LoVo (cell line): Measurements from ENCODE around the gene JAG2.

Experiments used
- DNase-seq: peaks from one replicate; pipeline ENCODE4 v3.0.0-alpha.2; 2016; ENCODE audit warnings: low spot score

JAG2 gene

GRCh38 chr14:105182296-105183020 is 13.9 kb upstream of the JAG2 start:
- no peak for DNase-seq

- DNase-seq, result no peak
Observed at GRCh38 chr14:105181549-105182295, 13.1 kb upstream of the JAG2 start.

GRCh38 chr14:105180592-105181548 is 12.3 kb upstream of the JAG2 start, which contains the start of gene NUDT14:
Gene NUDT14 (minus strand): TSS chr14:105181312. CDS start chr14:105181209, 103 bp downstream.
- peak; percentile 87 for DNase-seq

GRCh38 chr14:105179191-105179590 is 10.6 kb upstream of the JAG2 start:
- DNase-seq, result no peak

GRCh38 chr14:105178868-105179140 is 10.2 kb upstream of the JAG2 start:
- no peak for DNase-seq

GRCh38 chr14:105178069-105178867 is 9.7 kb upstream of the JAG2 start:
- no peak for DNase-seq

- DNase-seq, result no peak
Observed at GRCh38 chr14:105177082-105177481, 8.5 kb upstream of the JAG2 start.

GRCh38 chr14:105176513-105176912 is 7.9 kb upstream of the JAG2 start:
- DNase-seq, result no peak

GRCh38 chr14:105173901-105174894 is 5.6 kb upstream of the JAG2 start:
- no peak for DNase-seq

GRCh38 chr14:105173145-105173544 is 4.6 kb upstream of the JAG2 start:
- no peak for DNase-seq

- no peak for DNase-seq
Observed at GRCh38 chr14:105172476-105172875, 3.9 kb upstream of the JAG2 start.

- DNase-seq, result no peak
Observed at GRCh38 chr14:105171004-105171673, 2.6 kb upstream of the JAG2 start.

- DNase-seq, result no peak
Observed at GRCh38 chr14:105169776-105170655, 1.4 kb upstream of the JAG2 start.

GRCh38 chr14:105168979-105169507 is 467 bp upstream of the JAG2 start:
- peak; percentile 24 for DNase-seq

GRCh38 chr14:105168093-105168420 is 519 bp downstream of the JAG2 start:
- DNase-seq, result no peak

GRCh38 chr14:105167303-105168092 is 1.1 kb downstream of the JAG2 start:
- peak; percentile 58 for DNase-seq

- no peak for DNase-seq
Observed at GRCh38 chr14:105166571-105167302, 1.8 kb downstream of the JAG2 start.
